Stimulated activated CD8-positive, alpha-beta memory T cell treated with anti-CD3 and anti-CD28 coated beads, Interleukin-15, amount 100 ng/mL, for 48 hours (primary cell): ENCODE data around the gene ALOXE3.
"Not testable (repeated sequence)": the region's sequence is repeated elsewhere in the genome, so short reads cannot be mapped to it uniquely, and the experiment has no call there.

ENCODE experiments used
- DNase-seq, 2 donors: peaks; one replicate each; pipeline ENCODE4 v3.0.0-alpha.2; 2020; ENCODE audit warnings: low read depth in 2 of 2

The ALOXE3 gene

DNA sequence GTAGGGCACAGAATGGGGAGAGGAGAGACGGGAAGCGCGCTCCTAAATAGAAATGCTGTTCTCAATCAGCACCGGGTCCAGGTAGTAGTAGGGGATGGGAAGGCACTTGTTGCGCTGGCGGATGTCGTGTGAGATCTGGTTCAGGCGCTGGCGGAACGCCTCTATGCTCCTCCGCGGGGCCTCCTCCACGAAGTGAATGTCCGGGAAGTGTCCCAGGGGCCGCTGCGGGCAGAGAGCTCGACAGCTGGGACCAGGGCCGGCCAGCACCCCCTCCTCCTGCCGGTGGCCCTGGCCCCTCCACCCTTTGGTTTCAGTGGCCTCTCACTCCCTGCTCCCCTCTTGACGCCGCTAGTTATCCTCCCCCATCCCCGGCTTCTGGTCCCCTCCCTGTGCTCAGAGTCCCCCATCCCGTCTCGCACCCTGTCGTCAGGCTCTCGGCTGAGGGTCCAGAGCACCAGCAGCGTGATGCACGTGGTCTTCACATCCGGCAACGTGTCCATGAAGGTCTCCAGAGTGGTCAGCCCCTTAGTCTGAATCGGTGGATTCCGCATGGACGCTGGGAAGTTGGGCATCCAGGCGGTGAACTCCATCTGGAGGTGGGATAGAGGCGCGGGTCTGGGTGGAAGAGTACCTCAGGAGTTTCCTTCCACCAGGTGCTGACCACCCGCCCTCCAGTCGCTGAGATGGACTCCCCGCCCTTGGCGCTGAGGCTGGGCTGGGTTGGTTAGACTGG, 45.4 kb downstream of the ALOXE3 start:
- DNase-seq: no peak

DNA sequence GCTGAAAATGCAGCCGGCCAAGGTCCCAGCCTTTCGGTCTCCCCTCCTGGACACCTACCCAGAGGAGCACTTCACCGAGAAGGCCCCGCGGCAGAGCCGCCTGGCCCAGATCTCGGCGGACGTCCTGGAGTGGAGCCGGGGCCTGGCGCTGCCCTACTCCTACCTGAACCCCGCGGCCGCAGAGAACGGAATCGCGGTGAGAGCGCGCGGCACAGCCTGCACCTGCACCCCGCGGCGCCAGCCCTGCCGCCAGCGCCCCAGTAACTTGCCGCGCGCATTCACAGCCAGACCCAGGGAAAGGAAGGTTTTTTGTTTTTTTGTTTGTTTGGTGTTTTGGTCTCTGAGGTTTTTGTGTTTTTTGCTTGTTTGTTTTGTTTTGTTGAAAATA, 46.0 kb downstream of the ALOXE3 start:
- no peak for DNase-seq

DNA sequence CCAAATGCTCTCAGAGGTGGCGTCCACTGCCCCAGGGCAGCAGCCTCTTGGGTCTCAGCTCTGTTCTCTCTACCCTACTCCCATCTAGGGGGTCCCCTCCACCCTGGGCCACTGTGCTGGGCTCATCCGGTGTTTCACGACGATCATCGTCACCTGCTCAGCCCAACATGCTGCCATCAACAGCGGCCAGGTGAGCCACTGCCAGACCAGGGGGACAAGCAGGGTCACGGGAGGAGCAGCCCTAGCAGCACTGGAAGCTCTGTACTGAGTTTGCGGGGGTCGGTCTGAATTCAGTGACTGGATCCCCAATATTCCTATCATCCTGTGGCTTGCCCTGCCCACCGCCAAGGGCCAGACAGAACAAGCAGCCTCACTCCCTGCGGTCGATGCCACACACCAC, 46.8 kb downstream of the ALOXE3 start:
- DNase-seq: no peak

DNA sequence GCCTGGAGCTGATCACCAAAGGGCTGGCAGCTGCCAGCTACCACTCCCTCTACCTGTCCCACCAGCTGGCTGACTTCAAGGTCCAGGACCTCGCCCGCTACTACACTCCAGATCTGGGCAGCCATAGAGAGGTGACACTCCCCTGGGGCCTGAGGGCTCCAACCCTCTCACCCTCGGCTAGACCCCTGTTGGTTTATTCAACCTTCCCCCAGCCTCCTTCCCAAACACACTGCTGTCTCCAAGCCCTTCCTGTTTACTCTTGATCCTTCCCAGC, 48.8 kb downstream of the ALOXE3 start:
- no peak for DNase-seq

DNA sequence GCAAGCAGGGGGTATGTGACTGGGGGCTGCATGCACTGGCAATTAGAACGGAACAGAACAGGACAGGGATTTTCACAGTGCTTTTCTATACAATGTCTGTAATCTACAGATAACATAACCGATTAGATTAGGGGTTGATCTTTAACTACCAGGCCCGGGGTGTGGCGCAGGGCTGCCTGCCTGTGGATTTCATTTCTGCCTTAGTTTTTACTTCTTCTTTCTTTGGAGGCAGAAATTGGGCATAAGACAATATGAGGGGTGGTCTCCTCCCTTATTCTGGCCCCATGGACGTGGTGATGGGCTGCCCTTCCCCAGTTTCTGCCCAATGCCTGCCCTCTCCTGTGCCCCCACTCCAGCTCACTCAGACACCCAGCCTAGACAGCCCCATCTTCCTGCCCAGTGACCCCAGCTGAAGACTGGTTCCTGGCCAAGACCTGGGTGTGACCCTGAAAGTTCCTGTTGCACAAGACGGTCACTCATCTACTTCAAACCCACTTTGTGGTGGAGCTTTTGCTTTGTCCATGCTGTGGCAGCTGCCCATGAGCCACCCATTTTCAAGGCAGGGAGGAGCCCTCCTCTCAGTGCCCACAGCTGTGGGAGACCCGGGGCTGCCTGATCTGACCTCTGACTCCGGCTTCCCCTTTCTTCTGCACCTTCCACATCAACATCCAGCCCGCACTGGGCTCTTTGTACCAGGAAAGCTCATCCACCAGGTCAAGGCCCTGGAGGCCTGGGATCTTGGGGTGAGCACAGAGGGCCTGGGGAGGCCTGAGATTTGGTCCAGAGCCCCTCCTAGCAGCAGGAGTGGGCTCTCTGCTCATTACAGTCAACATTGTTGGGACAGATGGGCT, 49.4 kb downstream of the ALOXE3 start:
- DNase-seq: no peak

DNA sequence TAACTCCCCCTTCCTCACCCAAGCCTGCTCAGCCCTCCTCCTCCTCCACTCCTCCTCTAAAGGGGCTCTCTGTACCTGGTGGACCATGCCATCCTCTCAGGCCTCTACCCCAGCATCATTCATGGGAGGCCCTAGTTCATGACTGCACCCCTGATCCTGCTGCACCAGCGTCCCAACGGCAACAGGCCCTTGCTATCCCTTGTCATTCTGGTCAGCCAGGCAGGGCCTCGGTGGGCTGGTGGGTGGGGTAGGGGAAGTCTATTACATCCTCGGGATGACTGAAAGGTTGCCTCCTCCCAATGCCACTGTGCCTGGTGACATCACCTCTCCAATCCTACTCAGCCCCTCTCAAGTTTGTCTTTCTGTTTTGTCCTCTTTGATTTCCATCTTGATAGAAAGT, 50.5 kb downstream of the ALOXE3 start:
- no peak for DNase-seq

DNA sequence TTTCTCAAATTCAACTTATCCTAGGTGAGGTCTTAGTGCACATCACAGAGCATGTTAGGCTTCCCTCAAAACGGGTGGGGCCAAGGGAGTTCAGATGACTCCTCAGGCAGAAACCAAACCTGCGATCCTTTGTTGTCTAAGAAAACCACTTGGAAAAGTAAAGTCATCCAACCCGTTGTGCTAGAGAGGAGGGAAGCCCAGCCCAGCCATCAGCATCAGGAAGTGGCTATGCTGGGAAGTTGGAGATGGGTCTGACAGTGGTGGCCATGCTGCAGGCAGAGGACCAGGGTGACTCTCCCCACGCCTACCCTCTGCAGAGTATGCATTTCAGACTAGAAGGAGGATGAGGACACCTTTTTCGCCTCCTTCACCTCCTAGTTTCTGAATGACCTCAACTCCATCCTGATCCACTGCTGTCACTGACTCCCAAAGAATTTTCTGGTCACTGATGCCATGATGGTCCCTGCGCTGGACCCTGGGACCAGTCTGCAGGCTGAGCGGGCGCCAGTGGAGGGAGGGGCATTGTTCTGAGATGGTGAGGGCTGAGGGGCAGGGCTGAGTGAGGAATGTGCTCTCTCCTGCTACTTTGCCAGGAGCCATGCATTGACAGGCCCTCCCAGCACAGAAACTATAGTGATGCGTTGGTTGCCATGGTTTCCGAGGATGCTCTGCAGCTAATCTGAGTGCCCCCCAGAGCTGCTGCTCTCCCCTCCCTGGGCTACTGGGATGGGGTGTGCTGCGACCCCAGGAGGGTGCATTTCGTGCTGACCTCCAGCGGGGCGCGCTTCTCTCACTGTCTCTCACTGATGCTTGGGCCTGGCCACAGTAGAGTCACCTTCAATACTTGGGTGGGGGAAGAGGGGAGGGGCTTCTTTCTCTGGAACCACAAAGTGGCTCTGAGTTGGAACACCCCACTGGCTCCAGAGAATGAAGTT, 51.2 kb downstream of the ALOXE3 start:
- no peak for DNase-seq

DNA sequence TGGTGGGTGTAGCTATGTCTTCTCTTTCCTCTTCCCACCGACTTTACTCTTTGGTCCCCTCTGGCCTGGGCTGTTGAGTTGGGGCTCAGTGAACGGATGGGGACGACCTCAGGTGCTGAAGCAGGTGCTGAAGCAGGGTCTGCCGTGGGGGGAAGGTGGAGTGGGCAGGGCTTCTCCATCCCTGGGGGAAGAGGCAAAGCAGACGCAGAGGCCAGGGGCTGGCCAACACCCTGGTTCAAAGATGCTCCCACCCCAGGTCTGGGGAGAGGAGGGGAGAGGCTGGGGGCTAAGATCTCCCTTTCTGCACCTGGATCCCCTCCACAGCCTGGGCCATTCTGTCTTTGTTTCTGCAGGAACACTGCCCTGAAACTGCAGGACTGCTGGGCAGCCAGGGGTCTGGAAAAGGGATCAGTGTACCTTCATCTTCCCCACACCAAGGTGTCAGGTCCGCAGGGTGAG, 53.7 kb downstream of the ALOXE3 start:
- DNase-seq: no peak

DNA sequence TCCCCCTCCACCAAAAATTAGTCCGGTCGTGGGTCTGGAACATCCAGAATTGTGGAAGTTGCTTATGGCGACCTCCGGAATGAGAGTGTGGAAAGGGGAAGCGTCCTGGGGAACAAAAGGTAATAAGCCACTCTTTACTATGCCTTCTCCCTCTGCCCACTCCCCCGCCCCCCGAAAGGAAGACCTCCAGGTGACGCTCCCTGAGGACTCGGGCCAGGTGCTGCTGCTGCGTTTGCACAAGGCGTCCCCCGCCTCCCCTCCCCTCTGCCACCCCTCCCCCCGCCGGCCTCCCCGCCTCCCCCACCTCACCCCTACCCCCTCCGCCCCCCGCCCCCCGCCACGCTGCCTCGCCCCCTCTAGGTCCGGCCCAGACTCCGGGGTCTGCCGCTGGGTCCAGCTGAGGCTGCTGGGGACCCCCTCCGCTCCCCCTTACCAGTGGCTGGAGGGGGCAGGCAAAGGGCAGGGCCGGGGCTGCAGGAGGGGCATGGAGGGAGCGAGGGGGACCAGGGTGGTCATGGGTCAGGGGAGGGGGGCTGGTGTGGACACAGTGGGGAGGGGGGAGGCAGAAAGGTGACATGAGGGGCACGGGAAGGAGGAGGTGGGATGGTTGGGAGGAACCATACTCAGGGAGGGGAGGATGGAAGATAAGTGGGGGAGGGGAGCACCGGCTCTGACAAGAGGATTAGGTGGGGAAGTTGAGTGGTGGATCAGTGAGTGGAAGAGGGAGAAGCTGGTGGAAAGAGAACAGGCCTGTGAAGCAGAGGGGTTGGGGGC, 54.4 kb downstream of the ALOXE3 start:
- no peak for DNase-seq

DNA sequence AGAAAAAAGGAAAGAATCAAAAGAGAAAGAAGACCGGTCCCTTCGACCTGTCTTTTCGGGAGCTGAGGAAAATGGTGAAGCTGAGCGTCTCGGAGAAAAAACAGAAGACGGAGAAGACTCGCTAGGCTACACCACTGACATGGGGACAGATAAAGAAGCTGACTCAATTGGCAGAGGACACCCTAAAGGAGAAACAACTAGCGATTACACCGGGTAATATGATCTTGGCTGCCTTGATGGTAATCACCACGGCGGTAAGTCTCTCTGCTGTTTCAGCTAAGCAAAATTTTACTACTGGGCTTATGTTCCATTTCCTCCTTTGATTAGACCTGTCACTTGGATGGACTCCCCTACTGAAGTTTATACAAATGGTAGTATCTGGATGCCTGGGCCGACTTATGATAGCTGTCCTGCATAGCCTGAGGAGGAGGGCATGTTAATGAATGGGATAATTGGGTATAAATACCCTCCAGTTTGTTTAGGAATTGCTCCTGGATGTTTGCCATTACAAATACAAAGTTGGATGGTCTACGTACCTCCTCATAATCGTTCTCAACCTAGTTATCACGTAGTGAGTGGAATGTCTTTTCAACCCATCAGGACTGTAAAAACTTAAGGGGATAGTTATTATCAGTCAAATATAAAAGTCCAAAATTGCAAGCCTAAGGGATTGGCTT, 55.4 kb downstream of the ALOXE3 start:
- DNase-seq: no peak

DNA sequence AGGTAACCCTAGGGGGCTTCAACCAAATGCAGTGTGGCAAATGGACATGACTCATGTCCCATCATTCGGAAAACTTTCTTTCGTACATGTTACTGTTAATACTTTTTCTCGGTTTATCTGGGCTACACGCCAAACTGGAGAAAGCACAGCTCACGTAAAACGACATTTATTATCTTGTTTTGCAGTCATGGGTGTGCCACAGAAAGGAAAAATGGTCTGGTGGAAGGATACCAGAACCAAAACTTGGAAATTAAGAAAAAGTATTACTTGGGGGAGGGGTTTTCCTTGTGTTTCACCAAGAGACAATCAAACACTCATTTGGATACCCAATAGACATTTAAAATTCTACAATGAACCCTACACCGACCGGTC, 55.9 kb downstream of the ALOXE3 start:
- DNase-seq: no peak

DNA sequence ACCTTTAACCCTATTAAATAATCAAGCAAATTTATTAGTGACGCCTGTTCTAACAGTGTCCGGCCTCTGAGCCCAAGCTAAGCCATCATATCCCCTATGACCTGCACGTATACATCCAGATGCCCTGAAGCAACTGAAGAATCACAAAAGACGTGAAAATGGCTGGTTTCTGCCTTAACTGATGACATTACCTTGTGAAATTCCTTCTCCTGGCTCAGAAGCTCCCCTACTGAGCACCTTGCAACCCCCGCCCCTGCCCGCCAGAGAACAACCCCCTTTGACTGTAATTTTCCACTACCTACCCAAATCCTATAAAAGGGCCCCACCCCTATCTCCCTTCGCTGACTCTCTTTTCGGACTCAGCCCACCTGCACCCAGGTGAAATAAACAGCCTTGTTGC, 56.5 kb downstream of the ALOXE3 start:
- not testable (repeated sequence) for DNase-seq

DNA sequence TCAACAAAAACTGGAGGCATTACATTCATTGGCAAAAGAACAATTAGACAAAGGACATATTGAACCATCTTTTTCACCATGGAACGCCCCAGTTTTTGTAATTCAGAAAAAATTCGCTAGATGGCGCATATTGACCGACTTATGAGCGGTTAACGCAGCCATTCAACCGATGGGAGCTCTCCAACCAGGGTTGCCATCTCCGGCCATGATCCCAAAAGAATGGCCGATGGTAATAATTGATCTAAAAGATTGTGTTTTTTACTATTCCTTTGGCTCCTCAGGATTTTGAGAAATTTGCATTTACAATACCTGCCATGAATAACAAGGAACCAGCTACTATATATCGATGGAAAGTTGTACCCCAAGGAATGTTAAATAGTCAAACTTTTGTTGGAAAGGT, 58.0 kb downstream of the ALOXE3 start:
- DNase-seq: peak in 1 of 2 donors; percentile 27

DNA sequence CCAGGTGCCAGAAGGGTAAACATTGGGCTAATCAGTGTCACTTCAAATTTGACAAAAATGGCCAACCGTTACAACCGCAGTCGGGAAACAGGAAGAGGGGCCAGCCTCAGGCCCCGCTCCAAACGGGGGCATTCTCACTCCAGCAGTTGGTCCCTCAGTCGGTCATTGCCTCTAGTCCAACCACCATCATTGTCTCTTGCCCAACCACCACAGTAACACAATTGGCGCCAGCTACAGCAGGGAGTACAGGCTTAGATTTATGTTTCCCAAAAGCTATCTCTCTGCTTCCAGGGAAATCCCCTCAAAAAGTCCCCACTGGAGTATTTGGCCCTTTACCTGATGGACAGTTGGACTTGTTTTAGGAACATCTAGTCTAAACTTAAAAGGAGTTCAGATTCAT, 59.2 kb downstream of the ALOXE3 start:
- no peak for DNase-seq

DNA sequence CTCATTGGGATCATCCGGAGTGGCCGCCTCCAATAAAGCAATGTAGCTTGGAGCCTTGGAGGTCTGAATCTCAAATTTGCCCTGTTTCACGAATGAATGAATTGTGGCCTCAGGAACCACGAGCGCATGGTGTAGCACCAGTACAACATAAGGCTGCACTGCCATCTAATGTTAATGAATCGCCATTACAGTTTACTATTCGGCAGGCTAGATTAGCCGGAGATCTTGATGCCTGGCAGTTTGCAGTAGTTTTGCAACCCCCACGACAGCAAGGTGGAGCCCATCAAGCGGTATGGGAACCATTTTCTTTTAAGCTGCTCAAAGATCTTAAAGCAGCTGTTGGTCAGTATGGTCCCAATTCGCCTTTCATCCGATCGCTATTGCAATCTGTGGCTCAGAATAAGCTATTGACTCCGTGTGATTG, 60.6 kb downstream of the ALOXE3 start:
- peak in 1 of 2 donors; percentile 10 for DNase-seq

DNA sequence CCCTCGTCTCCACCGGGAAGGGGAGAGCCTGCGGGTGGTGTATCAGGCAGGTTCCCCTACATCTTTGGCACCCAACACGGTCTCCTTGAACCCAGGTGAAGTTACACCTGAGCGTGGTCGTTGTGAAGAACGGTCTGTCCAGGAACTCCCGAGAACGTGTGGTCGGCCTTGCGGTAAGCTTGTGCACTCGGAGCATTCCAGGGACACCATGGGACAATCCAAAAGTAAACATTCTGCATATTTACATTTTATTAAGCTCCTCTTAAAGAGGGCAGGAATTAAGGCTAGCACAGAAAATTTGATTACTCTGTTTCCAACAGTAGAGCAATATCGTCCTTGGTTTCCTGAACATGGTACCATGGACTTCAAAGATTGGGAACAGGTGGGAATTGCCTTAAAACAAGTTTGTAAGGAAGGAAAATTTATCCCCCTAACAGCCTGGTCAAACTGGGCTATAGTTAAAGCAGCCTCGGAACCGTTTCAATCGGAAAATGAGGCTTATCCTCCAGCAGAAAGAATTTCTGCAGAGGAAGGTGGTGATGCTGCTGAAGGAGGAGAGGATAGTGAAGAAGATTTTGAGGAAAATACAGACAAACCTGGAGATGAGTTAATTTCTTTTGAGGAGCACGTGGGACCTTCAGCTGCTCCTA, 61.2 kb downstream of the ALOXE3 start:
- no peak for DNase-seq

DNA sequence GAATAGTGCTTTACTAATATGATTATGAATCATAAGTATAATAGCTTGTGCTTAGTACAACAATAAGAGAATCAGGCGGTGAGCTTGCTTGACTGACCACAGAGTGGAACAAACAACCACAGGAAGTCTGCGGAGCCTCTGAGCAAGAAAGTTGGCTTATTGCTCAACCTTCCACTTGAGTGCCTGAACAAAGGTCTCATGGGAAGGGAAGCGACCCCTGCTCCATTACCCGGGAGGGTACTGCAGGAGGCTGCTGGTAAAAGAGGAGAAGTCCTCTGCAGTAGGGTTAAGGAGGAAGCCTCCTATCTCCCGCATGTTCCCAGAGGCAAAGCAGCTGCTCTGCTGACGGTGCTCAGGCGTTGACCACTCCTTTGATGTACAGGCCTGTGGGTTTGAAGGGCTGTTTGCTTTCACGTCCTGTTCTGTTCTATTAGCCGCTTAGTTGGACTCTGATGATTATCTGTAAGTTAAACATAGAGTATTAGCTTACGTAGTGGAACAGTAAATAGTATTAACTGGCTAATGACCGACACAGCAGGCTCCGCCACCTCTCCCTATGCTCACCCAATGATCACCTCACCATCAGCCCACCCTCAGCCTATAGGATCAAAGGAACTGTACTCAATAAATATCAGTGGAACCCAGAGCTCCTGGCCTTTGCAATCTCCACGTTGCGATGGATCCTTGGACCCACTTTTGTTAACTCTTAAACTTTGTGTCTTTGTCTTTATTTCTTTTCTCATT, 61.9 kb downstream of the ALOXE3 start:
- peak; percentile 31 to 37 for DNase-seq

DNA sequence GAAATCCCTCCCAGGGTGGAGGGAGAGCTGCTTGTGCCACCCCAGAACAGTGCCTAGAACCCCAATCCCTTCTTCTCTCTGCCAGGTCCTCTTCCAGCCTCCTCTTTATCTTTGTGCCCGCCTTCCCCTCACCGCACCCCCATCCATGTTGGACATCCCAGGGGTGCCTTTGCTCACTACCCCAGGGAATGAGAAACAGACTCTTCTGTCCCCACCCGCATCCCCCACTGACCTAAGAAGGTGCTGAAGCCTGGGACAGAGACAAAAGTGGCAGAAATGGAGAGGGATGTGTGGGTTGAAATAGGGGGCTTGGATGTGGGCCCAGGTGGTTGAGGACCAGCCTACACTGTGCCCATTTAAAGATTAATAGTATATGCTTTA, 62.5 kb downstream of the ALOXE3 start:
- no peak for DNase-seq

DNA sequence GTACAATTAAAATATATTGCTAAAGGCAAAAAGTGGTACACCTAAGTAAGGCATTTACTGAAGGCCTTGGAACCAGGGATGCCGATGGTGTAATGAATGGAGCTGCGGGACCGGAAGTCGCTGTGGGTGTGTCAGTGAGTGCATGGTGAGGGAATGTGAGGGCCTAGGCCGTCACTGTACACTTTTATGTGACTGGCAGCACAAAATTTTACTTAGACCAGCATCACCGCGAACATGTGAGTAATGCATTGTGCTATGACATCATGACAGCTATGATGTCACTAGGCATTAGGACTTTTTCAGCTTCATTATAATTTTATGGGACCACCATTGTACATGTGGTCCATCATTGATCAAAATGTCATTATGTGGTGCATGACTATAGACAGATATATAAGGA, 64.7 kb downstream of the ALOXE3 start:
- DNase-seq: no peak
